IPS DF 6.9 (cell line): ENCODE measurements around the gene CADM1.

Experiments used
- DNase-seq: peaks from one replicate; pipeline ENCODE4 v3.0.0-alpha.2; 2013; ENCODE audit warnings: low read depth, low spot score
- H3K27ac ChIP-seq: one replicate; pipeline ENCODE4 v1.5.1; 2013; ENCODE audit warnings: low read length, control low read depth
- H3K27me3 ChIP-seq: 2 replicates; pipeline ENCODE4 v1.6.1; 2013; ENCODE audit warnings: mild to moderate bottlenecking, low read length; ENCODE audit not compliant: control insufficient read depth, insufficient read depth
- H3K36me3 ChIP-seq: 2 replicates; pipeline ENCODE4 v1.6.1; 2013; ENCODE audit warnings: low read length; ENCODE audit not compliant: control insufficient read depth, insufficient read depth
- H3K4me1 ChIP-seq: 2 replicates; pipeline ENCODE4 v1.6.1; 2013; ENCODE audit warnings: low read length; ENCODE audit not compliant: control insufficient read depth, insufficient read depth
- H3K4me3 ChIP-seq: 2 replicates; pipeline ENCODE4 v1.5.1; 2013; ENCODE audit warnings: mild to moderate bottlenecking, low read length
- H3K9me3 ChIP-seq: 2 replicates; pipeline ENCODE4 v1.6.1; 2013; ENCODE audit warnings: low read length, inconsistent platforms; ENCODE audit not compliant: control insufficient read depth, insufficient read depth
- WGBS: extraction: QIAGEN DNeasy Blood & Tissue Kit; methylation state at CpG from one replicate; pipeline ENCODE4 v1.1.7; 2013; ENCODE audit warnings: mixed read lengths, missing lambda C conversion rate; ENCODE audit not compliant: insufficient read length, insufficient coverage; 5-methylcytosine and 5-hydroxymethylcytosine counted together

CADM1 gene

DNA sequence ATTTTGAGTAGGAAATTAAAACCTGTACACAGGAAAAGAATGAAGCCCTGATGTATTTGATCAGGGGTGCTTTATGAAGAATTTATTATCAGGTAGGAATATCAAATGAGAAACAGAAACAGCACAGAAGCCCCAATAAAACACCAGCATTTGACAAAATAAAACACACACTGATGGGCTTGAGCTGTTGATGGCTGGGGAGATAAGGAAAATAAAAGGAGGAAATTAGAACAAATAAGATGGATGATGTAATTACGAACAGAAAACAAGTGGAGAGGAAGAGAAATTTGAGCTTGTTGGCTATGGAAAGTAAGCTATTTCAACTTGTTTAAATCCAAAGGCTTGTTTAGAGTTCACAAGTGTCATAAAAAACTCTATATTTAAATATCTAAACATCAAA lies 213.7 kb downstream of the CADM1 start:
- DNase-seq, result no peak
- no peaks in the 10 kb centered on the region for H3K27me3 ChIP-seq
- H3K4me3 ChIP-seq, result no peak overlapping the region
- no peaks in the 10 kb centered on the region for H3K36me3 ChIP-seq
- no peaks in the 10 kb centered on the region for H3K4me1 ChIP-seq
- 100% methylated on average over 1 of the region's 1 CpG for WGBS
- H3K27ac ChIP-seq, result no peak overlapping the region
- H3K9me3 ChIP-seq, result no peaks in the 10 kb centered on the region

- Histone ChIP-seq H3K9me3 (no peaks in the 10 kb centered on the region), H3K36me3 (no peaks in the 10 kb centered on the region), H3K27me3 (no peaks in the 10 kb centered on the region; the same call in 1 of the 2 replicates), H3K4me3 (no peak overlapping the region), H3K27ac (no peak overlapping the region), H3K4me1 (no peaks in the 10 kb centered on the region)
- DNase-seq, result no peak
- WGBS, result no CpG with 5 or more reads among the region's 6 CpGs
Observed at GRCh38 chr11:115287266-115287665, 216.9 kb downstream of the CADM1 start.

DNA sequence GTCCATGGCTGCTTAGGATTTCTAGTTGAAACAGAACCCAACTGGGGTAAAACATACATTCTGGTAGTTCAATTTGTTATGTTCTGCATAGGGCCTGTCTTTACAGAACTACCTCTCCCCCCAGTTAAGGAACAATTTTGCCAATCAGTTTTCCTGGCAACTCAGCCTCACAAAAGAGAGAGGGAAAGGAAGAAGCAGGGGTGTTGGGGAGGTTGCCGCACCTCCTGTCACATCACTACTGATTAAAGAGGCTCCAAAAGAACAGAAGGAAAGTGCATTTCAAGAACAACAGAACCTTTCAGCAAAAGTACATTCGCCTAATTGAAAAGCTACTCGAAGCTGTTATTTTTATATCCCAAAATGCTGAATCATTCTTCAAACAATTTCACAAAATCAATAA lies 217.6 kb downstream of the CADM1 start:
- Histone ChIP-seq H3K36me3 (no peaks in the 10 kb centered on the region), H3K27ac (no peak overlapping the region), H3K4me3 (no peak overlapping the region), H3K9me3 (no peaks in the 10 kb centered on the region), H3K27me3 (no peaks in the 10 kb centered on the region; the same call in 1 of the 2 replicates), H3K4me1 (no peaks in the 10 kb centered on the region)
- no peak for DNase-seq
- 100% methylated on average over 1 of the region's 3 CpGs for WGBS

GRCh38 chr11:115284773-115285172 lies 219.4 kb downstream of the CADM1 start:
- Histone ChIP-seq H3K9me3 (no peaks in the 10 kb centered on the region), H3K36me3 (no peaks in the 10 kb centered on the region), H3K4me3 (no peak overlapping the region), H3K27ac (no peak overlapping the region), H3K27me3 (no peaks in the 10 kb centered on the region; the same call in 1 of the 2 replicates), H3K4me1 (no peaks in the 10 kb centered on the region)
- DNase-seq, result no peak
- WGBS, result no CpG with 5 or more reads among the region's 4 CpGs

DNA sequence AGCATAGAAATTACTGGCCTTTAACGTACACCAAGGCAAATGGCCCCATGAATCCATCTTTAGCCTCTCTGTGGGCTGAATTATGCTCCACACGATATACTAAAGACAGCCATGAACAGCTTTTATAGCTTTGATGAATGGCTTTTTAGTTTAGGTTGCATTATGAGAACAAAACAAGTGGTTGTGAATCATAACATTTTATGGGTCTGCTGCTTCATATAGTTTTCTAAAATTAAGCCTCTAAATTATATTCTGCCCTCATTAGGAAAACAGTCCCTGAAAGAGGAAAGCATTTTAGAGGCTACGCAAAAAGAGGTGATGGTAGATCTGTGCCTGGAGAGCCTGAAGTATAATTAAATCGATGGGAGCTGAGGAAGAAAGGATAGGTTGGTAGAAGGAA lies 221.3 kb downstream of the CADM1 start:
- Histone ChIP-seq H3K4me3 (no peak overlapping the region), H3K27ac (no peak overlapping the region), H3K27me3 (no peaks in the 10 kb centered on the region; the same call in 1 of the 2 replicates), H3K9me3 (no peaks in the 10 kb centered on the region), H3K4me1 (no peaks in the 10 kb centered on the region), H3K36me3 (no peaks in the 10 kb centered on the region)
- DNase-seq, result no peak
- WGBS, result no CpG with 5 or more reads among the region's 4 CpGs

DNA sequence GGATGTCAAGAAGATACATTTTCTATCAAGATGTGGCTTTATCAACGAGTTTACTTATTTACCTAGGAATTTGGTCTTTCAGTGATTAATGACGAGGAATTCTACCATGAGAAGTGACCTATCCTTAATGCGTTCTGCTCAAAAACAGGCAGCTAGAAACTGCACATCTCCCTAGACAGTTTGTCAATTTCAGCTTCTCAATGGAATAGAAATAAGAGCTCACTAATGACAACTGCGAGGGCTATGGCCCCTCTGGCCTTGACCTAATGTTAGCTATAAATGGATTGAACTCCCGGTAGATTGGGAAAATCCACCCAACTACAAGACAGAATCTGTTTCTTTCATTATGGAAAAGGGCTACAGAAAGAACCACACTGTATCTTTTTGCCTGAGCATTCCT lies 223.4 kb downstream of the CADM1 start:
- Histone ChIP-seq H3K9me3 (no peaks in the 10 kb centered on the region), H3K27me3 (no peaks in the 10 kb centered on the region; the same call in 1 of the 2 replicates), H3K4me3 (no peak overlapping the region), H3K4me1 (no peaks in the 10 kb centered on the region), H3K27ac (no peak overlapping the region), H3K36me3 (no peaks in the 10 kb centered on the region)
- no CpG with 5 or more reads among the region's 5 CpGs for WGBS
- DNase-seq, result no peak

- Histone ChIP-seq H3K9me3 (no peaks in the 10 kb centered on the region), H3K4me1 (no peaks in the 10 kb centered on the region), H3K36me3 (no peaks in the 10 kb centered on the region), H3K27me3 (no peaks in the 10 kb centered on the region; the same call in 1 of the 2 replicates), H3K4me3 (no peak overlapping the region), H3K27ac (no peak overlapping the region)
- WGBS, result no CpG with 5 or more reads among the region's 10 CpGs
- no peak for DNase-seq
Observed at GRCh38 chr11:115279813-115280761, 224.1 kb downstream of the CADM1 start.

GRCh38 chr11:115276799-115277198 lies 227.4 kb downstream of the CADM1 start:
- H3K4me1 ChIP-seq, result no peaks in the 10 kb centered on the region
- no peaks in the 10 kb centered on the region for H3K36me3 ChIP-seq
- H3K27me3 ChIP-seq, result no peaks in the 10 kb centered on the region
- no peak overlapping the region for H3K27ac ChIP-seq
- no CpG with 5 or more reads among the region's 8 CpGs for WGBS
- no peak overlapping the region for H3K4me3 ChIP-seq
- DNase-seq, result no peak
- H3K9me3 ChIP-seq, result no peaks in the 10 kb centered on the region

DNA sequence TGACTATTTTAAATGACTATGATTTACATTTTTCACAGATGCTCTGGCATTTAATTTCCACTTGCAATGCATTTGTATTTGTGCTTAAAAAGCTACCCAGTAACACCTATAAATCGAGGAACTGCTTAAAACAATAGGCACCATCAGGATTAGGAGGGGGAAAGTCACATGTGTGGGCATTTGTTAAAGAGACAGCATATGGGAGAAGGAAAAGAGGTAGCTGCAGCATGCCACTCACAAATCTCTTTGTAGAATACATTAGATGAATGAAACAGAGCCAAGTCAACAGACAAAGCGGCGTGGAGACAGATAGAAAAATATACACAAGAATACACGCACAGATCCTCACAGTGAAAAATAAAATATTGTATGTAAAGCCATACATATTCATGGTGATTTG lies 228.0 kb downstream of the CADM1 start:
- Histone ChIP-seq H3K27ac (no peak overlapping the region), H3K4me3 (no peak overlapping the region), H3K9me3 (no peaks in the 10 kb centered on the region), H3K27me3 (no peaks in the 10 kb centered on the region), H3K4me1 (no peaks in the 10 kb centered on the region), H3K36me3 (no peaks in the 10 kb centered on the region)
- no CpG with 5 or more reads among the region's 4 CpGs for WGBS
- no peak for DNase-seq

DNA sequence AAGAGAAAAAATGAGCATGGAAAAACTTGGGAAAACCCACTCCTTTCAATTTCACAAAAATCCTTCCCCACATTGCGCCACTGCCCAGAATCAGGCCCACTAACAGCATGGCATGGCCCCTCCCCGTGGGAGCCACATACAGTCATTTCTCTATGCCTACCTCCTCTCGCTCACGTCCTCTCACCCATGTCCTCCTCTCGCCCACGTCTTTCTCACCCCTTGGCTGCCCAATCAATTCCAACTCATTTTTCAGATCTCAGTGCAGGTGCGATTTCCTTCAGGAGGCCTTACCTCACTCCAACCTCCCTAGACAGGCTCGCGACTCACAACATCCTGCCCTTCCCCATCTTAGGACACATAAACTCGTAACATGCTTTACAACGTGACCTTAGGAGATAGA lies 229.2 kb downstream of the CADM1 start:
- Histone ChIP-seq H3K4me1 (no peaks in the 10 kb centered on the region), H3K27me3 (no peaks in the 10 kb centered on the region), H3K4me3 (no peak overlapping the region), H3K27ac (no peak overlapping the region), H3K36me3 (no peaks in the 10 kb centered on the region), H3K9me3 (no peaks in the 10 kb centered on the region)
- no peak for DNase-seq
- WGBS, result no CpG with 5 or more reads among the region's 11 CpGs

DNA sequence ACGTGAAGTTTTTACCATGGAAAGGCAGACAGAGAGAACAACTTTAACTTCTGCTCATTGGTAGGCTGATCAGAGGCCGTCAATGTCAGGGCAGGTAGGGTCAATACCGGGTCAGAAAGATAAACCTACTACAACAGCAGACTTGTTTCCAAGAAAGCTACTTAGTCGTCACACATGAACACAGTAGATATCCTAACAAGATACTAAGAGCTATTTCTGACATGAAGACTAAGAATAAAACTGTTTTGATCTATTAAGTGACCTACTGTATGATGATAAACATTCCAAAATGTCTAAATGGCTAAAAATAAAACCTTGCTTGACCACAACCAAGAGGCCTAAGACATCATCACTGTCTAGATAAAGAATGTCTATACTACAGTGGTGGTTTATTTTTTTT lies 231.3 kb downstream of the CADM1 start:
- H3K27ac ChIP-seq, result no peak overlapping the region
- no peak overlapping the region for H3K4me3 ChIP-seq
- H3K36me3 ChIP-seq, result no peaks in the 10 kb centered on the region
- DNase-seq, result no peak
- H3K4me1 ChIP-seq, result no peaks in the 10 kb centered on the region
- no peaks in the 10 kb centered on the region for H3K9me3 ChIP-seq
- WGBS, result no CpG with 5 or more reads among the region's 4 CpGs
- H3K27me3 ChIP-seq, result no peaks in the 10 kb centered on the region
